22Rv1 (cell line): ENCODE results near the gene C1QBP.
A peak's percentile ranks its signal among the peaks of the same experiment; 100 is the strongest.

Experiments used
- H3K27ac ChIP-seq: fragments of 450-650 bp; 2 replicates; pipeline ENCODE4 v1.5.1; 2017
- ZFX ChIP-seq: fragments of 450-650 bp; IDR thresholded peaks from 2 replicates; pipeline ENCODE4 v1.6.1; 2017; ENCODE audit warnings: antibody characterized with exemption, borderline replicate concordance
- TF ChIP-seq, protein P1 (sequence below): fragments of 450-650 bp; IDR thresholded peaks from 2 replicates; pipeline ENCODE4 v1.5.1; 2017; ENCODE audit warnings: mild to moderate bottlenecking

The C1QBP gene

DNA sequence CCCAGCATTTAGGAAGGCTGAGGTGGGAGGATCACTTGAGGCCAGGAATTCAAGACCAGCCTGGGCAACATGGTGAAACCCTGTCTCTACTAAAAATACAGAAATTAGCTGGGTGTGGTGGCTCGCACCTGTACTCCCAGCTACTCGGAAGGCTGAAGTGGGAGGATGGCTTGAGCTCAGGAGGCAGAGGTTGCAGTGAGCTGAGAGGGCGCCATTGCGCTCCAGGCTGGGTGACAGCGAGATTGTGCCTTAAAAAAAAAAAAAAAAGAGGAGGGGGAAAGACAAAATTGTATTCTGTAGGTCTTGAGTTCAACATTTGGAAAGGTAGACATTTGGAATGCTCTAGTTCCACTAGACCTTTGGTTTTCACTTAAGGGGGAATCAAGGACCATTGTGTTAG lies 7.7 kb downstream of the C1QBP start:
- TF ChIP-seq, protein P1, sequence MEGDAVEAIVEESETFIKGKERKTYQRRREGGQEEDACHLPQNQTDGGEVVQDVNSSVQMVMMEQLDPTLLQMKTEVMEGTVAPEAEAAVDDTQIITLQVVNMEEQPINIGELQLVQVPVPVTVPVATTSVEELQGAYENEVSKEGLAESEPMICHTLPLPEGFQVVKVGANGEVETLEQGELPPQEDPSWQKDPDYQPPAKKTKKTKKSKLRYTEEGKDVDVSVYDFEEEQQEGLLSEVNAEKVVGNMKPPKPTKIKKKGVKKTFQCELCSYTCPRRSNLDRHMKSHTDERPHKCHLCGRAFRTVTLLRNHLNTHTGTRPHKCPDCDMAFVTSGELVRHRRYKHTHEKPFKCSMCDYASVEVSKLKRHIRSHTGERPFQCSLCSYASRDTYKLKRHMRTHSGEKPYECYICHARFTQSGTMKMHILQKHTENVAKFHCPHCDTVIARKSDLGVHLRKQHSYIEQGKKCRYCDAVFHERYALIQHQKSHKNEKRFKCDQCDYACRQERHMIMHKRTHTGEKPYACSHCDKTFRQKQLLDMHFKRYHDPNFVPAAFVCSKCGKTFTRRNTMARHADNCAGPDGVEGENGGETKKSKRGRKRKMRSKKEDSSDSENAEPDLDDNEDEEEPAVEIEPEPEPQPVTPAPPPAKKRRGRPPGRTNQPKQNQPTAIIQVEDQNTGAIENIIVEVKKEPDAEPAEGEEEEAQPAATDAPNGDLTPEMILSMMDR: peak; percentile 46; the same call in 1 of the 2 replicates
- H3K27ac ChIP-seq: 0 out of 2 replicates have a peak overlapping the region, but pooled peaks have one; percentile 17

DNA sequence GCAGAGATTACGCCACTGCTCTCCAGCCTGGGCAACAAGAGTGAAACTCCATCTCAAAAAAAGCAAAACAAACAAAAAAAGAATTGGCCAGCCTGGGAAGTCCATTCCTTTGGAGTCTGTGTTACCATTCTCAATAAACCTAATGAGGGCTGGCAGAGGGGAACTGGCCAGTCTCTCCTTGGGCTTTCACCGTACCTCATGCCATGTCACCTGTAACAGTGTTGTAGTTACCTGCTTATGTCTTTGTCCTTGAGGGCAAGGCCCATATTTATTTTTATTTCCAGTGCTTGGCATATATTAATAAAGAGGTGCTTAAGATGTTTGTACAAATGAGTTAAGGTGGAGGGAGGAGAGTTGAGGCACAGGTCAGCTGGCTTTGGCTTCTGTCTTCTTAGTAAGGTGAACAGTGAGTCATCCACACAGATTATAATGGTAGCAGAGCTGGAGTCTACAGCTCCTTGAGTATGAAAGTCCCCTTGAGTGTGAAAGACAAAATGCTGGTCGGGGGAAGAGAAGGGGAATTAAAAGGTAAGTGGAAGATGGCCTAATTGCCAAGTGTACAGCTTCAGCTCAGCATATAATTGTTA lies 8.4 kb downstream of the C1QBP start:
- TF ChIP-seq ZFX: no peak
- TF ChIP-seq, protein P1: no peak
- peak overlapping the region; percentile 54 for H3K27ac ChIP-seq

DNA sequence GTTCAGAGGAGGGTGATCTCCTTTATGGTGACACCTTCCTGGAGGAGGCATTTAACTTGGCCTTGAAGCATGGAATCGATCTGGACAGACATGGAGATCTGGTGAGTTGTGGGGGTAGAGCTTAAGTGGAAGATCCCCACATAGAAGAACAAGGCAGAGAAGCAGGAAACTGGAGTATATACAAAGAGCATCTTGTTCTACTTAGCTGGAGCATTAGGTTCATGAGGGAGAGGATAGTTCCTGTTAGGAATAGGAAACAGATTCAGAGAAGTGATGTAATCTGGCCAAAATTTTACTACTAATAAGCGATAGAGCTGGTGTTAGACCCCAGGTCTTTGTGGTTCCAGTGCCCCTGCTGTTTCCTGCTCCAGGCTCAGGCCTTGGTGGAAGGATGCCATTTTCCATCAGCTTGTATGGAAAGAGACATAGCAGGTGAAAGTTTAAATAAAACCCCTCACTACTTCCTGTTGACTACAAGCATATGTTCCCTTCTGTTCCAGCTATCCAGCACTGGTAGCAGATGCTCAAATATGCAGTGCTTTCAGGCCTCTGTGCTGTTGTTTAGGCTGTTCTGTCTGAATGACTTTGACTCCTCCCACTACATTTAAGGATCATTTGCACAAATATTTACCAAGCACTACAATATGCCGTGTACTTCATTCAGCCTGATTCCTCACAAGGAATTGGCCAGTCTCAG lies 9.6 kb downstream of the C1QBP start:
- peak overlapping the region; percentile 54 for H3K27ac ChIP-seq
- TF ChIP-seq, protein P1: no peak
- TF ChIP-seq ZFX: no peak

DNA sequence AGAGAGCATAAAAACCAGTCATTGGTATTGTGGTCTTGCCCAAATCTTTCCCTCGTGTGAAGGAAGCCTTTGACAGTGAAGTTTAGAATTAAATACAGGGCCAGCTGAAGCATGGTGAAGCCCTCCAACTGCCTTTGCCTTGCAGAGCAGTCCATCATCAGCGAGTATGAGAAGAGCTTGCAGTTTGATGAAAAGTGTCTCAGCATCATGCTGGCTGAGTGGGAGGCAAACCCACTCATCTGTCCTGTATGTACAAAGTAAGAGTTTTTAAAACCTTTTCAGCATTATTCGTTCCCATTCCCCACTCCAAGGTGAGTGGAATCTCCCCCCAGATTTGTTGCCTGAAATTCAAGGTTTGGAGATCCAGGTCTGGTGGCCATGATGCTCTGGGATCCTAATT lies 13.1 kb downstream of the C1QBP start:
- no peak overlapping the region for H3K27ac ChIP-seq
- no peak for TF ChIP-seq ZFX
- TF ChIP-seq, protein P1: no peak

DNA sequence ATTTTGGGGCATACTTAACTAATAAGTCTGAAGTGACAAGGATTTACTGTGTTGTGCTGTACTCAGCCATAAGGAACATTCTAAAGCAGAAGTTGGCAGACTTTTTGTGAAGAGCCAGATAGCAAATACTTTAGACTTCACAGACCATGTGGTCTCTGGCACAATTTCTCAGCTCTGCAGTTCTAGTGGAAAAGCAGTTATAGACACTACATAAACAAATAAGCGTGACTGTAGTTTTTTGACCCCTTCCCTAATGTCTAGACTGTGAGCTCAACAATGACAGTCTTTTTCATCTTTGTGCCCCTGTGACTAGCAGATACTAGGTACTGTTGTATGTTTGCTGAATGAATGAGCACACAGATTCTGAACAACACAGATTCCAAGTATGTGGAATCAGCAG lies 14.0 kb downstream of the C1QBP start:
- no peak overlapping the region for H3K27ac ChIP-seq
- TF ChIP-seq, protein P1: no peak
- no peak for TF ChIP-seq ZFX

DNA sequence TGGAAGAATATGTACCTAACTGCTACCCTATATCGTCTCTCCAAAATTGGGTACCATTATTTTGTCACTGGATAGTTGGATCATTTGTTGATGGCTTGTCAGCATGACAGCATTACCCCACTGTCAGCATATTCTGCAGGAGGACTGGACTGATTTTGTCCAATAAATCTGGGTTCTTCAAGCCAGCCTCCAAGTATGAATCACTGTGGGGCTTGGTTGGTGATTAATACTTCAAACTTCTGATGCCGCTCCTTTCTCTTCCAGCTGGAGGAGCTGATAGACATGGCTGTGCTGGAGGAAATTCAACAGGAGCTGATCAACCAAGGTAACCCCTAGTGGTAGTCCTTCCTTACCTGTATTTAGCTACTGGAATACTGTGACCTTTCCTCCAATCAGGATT lies 16.4 kb downstream of the C1QBP start:
- no peak for TF ChIP-seq ZFX
- TF ChIP-seq, protein P1: no peak

DNA sequence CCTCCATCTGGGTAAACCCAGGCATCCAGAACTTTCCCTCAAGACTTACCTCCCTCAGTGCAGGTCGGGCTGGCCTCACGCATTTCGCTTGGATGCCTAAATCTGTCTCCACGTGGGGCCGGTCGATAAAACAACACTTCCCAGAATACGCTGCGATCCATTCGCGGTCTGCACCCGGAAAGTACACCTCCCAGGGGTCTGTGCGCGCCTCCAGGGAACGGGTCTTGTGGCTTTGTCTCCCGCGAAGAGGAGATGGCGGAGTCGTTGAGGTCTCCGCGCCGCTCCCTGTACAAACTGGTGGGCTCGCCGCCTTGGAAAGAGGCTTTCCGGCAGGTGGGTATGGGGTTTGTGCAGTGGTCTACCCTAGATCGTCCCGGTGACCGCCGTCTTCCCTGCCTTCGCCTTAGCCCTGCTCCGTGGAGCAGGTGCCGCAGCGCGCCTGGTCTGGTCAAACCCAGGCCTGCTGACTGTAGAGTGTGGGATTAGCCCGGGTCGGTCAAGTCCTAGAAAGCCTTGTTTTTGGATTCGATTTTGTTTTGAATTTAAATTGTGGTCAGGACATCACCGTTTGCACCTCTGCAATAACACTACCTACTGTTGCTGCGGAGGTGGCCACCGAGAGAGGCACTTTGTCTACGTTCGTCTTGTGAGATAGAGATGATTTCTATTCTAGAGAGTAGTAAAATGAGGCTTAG lies 18.8 kb downstream of the C1QBP start, which contains the start of gene RPAIN:
RPAIN (plus strand) TSS at position 224 of the 695 bp plus-strand sequence; CDS start at position 253, 29 bp downstream.
- TF ChIP-seq, protein P1: no peak
- no peak for TF ChIP-seq ZFX
- peak within 1 kb of the TSS; percentile 94 for H3K27ac ChIP-seq

More for the DNA sequence above, 16.4 kb downstream of the C1QBP start:
- H3K27ac ChIP-seq: no peak overlapping the region
